HCT116 (cell line): ENCODE measurements around the gene ADAMTS3.

ENCODE experiments used
- FOSL1 ChIP-seq: IDR thresholded peaks from 2 replicates; pipeline ENCODE4 v1.6.1; 2012; ENCODE audit warnings: low read depth
- POLR2A ChIP-seq: IDR thresholded peaks from 2 replicates; pipeline ENCODE4 v1.7.0; 2011; ENCODE audit warnings: borderline replicate concordance; ENCODE audit not compliant: insufficient read depth, insufficient read length; ENCODE audit errors: extremely low read depth
- POLR2AphosphoS5 ChIP-seq: IDR thresholded peaks from 2 replicates; pipeline ENCODE4 v1.6.1; 2011; ENCODE audit warnings: mild to moderate bottlenecking, low read depth, low read length, moderate library complexity
- SP1 ChIP-seq: IDR thresholded peaks from 2 replicates; pipeline ENCODE4 v1.6.1; 2012; ENCODE audit warnings: low read depth
- TF ChIP-seq, protein P1 (sequence below), 3 experiments: fragments of 200-600 bp in 1 of 3; sonication (generic) in 1 of 3; IDR thresholded peaks in 2 of 3; conservative IDR thresholded peaks in 1 of 3; 2 replicates each; pipeline ENCODE4 v1.5.1; 2012 to 2017; ENCODE audit warnings: low read depth in 2 of 3, low read length in 2 of 3, antibody characterized with exemption in 1 of 3, borderline replicate concordance in 1 of 3, control low read depth in 1 of 3, mild to moderate bottlenecking in 1 of 3, mixed read lengths in 1 of 3, mixed run types in 1 of 3, moderate library complexity in 1 of 3; ENCODE audit not compliant: insufficient read depth in 1 of 3
- TF ChIP-seq, protein P2 (sequence below): IDR thresholded peaks from 2 replicates; pipeline ENCODE4 v1.6.1; 2012

DNA sequence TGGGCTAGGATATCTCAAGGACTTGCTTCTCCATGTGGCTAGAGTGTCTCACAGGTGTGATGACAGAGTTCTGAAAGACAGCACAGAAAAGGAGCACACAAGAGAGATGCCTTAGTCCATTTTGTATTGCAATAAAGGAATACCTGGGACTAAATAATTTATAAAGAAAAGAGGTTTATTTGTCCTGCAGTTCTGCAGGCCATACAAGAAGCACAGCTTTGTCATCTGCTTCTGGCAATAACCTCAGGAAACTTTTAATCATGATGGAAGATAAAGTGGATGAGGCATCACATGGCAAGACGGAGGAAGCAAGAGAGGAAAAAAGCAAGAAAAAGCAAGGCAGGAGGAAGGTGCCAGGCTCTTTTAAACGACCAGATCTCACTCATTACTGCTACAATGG is 126.9 kb downstream of the ADAMTS3 start:
- TF ChIP-seq POLR2AphosphoS5 (no peak), FOSL1 (no peak), SP1 (no peak), POLR2A (no peak)
- TF ChIP-seq, protein P1, sequence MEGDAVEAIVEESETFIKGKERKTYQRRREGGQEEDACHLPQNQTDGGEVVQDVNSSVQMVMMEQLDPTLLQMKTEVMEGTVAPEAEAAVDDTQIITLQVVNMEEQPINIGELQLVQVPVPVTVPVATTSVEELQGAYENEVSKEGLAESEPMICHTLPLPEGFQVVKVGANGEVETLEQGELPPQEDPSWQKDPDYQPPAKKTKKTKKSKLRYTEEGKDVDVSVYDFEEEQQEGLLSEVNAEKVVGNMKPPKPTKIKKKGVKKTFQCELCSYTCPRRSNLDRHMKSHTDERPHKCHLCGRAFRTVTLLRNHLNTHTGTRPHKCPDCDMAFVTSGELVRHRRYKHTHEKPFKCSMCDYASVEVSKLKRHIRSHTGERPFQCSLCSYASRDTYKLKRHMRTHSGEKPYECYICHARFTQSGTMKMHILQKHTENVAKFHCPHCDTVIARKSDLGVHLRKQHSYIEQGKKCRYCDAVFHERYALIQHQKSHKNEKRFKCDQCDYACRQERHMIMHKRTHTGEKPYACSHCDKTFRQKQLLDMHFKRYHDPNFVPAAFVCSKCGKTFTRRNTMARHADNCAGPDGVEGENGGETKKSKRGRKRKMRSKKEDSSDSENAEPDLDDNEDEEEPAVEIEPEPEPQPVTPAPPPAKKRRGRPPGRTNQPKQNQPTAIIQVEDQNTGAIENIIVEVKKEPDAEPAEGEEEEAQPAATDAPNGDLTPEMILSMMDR (IDR thresholded peaks at IDR 0.05 in 2 of 3, conservative IDR thresholded peaks at IDR 0.05 in 1 of 3; ENCODE audit: borderline replicate concordance in 1 of 3, insufficient read depth in 1 of 3, low read depth in 2 of 3, low read length in 2 of 3), result no peak
- TF ChIP-seq, protein P2, sequence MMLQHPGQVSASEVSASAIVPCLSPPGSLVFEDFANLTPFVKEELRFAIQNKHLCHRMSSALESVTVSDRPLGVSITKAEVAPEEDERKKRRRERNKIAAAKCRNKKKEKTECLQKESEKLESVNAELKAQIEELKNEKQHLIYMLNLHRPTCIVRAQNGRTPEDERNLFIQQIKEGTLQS, result no peak
